ENCODE measurements around the gene KLF13.

The KLF13 gene

DNA sequence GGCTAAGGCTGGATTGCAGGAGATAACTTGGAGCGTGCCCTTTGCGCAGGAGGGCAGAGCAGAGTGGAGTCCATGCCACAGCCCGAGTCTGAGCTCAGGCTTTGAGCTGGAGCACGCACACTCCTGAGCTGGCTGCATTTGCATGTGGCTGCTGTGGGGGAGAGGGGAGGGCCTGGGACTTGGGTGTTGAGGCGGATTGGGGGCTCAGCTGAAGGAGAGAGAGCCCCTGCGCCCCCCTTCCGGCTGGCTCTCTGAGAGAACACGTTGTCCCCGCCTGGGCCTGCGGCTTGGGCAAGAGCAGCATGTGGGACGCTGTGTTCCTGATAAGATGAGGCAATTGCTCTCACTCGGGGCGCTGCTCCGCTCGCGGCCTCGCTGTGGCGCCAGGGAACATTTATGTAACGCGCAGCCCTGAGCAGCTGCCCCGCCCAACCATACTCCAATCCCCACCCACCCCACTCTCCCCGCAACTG lies 39.1 kb downstream of the KLF13 start:
- DNase-seq, result peak; percentile 75

DNA sequence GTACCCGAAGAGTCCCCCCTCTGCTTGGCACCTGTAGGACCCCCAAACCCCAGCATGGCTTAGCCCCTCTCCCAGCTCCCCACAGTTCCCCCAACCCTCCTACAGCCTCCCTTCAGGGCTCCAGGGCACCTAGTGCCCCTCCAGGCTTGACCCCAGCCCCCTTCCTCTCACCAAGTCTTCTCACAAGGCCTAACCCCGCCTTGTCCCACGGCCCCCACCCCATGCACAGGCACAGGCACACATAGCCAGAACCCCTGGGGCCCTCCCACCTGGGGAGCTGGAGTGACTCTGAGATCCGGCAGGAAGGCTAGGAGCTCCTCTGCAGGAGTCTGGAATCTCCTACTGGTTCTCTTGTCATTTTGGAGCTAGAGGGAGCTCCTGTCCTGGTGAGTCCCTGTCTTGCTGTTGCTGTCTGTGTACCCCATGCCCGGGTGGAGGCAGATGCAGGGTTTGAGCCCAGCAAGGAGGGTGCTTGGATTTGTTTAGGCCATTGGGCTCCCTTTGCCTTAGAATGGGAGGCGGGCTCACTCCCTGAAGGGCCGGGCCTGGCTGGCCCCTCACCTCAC lies 39.6 kb downstream of the KLF13 start:
- DNase-seq, result no peak

DNA sequence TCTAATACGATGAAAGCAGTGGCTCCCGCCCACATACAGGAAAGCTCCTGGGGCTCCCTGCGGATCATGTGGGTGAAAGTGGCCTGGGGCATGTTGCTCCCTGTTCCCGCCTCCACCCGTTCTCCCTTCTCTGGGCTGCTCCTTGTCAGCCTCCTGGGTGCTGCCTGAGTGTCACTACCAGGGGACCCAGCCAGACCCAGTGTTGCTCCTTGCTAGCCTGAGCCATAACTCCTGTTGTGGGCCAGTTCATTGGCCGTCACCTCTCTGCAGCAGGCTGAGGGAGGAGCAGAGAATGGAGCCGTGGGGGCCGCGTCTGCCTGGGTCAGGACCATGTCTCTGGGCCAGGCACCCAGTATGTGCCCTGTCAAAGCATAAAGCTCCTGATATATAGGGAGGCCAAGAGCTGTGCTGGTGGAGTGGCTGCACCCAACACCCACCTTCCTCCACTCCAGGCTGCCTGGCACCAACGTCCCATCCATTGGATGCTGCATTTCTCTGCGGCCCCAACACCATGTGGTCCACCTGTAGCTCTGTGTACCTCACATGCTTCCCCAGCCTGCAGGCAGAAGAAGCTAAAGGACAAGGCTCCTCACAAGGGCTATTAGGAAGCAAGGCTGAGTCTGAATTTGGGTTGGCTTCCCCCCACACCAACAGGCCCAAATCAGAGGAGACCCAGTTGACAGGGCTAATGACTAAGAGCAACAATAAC lies 40.5 kb downstream of the KLF13 start:
- DNase-seq, result no peak

DNA sequence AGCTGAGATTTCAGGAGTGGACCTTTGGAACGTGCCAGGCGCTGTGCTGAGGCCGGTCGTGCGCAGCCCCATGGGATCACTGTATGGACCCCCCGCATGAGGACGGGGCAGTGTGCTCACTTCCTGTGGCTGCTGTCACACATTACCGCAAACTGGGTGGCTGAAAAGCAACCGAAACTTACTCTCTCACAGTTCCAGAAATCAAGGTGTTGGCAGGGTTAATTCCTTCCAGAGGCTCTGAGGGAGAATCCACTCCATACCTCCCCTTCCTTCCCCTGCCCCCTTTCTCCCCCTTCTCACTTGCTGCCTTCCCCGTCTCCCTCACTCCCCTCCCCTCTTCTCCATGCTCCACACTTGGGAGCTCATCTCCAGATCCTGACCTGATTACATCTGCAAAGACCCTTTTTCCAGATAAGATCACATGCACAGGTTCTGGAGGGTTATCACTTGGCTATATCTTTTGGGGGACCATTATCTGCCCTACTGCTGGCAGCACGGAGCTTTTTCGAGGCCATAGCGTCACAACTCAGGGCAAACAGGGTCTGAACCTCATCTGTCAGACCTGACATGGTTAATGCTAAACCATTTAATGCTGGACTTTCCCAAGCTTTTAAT lies 41.2 kb downstream of the KLF13 start:
- DNase-seq, result no peak

DNA sequence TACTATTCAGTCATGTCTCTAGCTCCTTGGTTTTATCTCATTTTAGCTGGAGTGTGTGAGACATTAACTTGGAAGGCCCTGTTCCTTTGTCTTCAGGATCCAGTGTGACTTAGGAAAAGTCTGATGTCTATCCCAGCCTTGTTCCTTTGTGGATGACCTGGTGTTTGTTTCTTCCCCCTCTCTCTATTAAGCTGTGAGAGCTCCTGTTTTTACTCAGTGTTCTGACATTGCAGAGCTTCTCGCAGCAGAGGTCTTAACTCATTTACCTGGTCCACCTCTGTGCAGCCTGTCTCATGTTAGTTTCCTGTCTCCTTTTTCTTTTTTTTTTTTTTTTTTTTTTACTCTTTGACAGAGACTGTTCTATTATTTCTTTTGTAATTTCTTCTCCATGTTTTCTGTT lies 43.1 kb downstream of the KLF13 start:
- no peak for DNase-seq

DNA sequence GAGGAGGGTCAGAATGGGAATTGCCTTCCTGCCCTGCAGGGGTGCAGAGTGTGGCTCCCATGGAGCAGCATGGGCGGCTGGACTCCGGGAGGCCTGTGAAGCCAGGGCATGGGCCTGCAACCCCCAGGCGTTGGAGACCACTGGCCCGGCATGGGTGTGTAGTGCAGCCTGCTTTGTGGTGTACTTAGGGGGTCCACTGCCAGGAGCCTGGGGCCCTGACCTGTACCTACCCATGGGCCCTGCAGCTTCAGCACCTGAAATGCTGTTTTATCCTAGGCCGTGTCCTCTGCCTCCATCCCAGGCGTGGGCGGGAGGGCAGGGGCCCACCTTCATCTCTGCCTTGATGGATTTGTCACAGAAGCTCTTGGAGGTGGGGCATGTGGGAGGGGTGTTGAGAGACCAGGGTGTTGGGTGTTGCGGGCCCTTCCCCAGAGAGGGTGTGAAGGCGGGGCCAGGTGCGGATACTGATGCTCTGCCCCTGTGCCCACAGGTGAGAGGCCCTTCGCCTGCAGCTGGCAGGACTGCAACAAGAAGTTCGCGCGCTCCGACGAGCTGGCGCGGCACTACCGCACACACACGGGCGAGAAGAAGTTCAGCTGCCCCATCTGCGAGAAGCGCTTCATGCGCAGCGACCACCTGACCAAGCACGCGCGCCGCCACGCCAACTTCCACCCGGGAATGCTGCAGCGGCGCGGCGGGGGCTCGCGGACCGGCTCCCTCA lies 45.0 kb downstream of the KLF13 start:
- DNase-seq, result no peak

DNA sequence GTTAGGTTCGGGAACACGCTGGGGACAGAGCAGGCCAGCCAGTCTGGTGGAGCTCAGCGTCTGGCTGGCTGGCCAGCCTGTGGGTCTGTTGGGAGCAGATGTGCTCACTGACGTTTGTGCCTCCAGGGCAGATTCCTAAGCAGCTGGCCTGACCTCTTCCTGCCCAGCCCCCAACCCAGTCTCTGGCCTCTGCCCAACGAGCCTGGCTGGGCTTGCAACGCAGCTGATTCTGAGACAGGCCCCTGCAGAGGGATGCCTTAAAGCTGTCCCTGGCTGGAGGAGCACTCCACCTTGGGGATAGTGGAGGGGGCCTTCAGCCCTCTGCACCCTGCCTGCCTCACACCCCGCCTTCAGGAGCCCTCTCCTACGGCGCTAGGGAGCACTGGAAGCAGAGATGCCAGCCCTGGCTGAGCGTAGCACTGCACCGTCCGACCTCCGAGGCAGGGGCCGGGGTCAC lies 46.0 kb downstream of the KLF13 start:
- no peak for DNase-seq

DNA sequence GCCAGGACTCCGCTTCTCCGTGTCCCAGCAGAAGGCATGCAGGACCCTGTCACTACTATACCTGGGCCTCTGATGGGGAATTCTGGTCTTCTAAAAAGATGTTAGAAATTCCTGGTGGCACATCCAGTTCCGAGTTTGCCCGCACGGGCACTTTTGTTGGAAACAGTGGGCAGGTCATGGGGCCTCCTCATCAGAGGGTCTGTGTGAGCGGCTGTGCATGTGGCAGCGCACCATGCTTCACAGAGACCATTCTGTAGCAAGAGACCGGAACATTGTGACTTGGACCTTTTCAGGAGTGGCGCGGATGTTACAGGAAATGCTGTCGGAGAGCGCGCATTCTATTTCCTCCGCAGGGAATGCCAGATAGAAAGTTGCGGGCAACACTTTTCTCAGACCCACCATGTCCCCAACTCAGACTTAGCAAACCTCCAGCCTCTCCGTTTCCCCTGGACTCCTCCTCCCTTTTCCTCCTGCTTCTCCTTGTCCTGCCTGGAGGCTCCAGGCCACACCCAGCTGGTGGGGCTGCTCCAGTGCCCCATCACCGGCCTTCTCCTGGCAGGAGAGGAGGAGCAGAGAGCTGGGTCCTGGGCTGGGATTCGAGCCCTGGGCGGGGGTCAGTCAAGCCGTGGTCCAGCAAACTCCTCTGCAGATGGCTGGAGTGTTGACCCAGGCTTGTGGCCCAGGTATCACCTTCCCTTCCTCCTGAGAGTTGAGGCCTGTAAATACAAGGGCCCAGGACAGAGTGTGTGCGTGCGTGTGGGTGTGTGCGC lies 46.6 kb downstream of the KLF13 start:
- no peak for DNase-seq

DNA sequence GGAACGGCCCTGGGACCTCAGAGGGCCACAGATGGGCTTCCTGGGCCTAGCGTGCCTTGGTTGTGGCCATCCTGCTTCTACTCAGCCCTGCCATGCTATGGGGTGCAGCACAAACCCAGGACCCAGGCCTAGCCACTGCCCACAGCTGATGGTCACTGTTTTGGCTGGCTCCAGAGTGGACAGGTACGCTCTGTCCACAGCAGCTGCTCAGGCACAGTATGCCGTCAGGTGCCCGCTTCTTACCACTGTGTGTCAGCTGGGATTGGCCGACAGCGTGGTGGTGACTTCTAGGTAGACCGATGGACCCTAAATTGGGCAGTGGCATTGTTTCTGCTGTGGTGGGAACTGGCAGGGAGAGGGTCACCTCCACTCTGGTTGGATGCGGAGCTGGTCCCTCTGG lies 47.3 kb downstream of the KLF13 start:
- no peak for DNase-seq

DNA sequence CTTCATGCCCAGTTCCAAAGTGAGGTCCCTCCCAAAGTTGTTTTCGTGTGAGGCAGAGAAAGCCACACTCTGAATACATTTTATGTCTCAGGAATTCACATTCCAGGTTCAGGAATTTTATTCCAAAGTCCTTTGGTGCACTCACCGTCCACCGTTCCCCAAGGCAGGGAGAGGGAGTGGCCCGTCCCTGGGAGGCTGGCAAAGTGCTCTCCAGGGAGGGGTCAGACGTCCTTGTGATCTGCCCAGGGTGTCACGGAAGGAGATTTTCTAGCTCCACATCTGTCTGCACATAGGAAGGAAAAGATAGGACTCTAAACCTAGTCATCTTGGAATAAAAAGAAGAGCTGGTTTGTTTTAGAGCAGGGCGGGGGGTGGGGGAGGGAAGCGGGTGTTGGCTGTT lies 47.9 kb downstream of the KLF13 start:
- no peak for DNase-seq

DNA sequence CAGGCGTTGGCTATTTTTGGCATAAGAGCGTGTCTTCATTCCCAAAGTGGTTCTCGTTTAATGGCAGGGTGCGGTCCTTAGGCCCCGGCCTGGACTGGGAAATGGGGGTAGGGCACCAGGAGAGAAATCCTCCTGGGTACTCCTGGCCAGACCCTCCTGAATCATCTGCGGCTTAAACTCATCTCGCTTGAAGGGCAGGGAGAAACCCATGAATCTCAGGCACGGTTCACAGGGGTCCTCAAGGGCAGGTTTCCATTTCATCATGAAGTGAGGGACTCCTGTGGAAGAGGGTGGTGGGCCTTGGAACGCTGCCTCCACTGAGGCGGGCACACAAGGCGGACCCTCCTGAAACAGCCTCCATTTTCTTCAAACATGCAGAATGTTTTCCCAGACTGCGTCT lies 48.4 kb downstream of the KLF13 start:
- DNase-seq, result no peak

DNA sequence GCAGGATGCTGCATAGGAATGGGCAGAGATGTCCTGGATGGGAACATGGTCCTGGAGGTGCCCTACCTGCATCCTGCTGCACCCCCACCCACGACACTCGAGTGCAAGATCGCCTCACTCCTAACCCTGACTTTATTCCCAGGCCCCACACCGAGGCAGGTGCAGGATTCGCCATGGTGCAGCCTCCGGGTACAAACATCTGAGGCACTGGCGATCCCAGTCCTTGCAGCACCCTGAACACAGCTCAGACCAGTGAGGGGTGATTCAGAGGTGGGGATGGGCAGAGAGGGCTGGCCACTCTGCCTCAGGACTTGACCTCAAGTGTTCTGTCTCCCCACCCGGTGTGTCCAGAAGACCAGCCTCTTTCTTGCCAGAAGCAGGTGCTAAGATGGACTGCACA lies 49.1 kb downstream of the KLF13 start:
- DNase-seq, result no peak

DNA sequence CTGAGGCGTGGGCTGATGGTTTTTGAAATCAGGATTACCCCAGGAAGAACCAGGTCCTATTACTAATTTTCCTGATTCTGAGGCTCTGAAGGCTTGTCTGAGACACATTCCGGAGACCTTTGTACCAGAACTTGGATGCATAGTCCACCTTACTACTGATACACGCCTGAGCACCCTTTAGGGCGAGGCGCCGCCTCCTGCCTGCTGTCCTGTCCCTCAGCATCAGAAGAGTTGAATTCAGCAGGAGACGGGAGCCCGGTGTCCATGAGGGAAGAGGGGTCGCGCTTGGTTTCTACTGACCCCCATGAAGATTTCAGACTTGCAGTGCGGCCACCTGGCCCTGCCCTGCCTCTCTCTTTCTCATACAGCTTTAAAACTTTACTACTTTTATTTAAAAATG lies 49.9 kb downstream of the KLF13 start:
- no peak for DNase-seq

DNA sequence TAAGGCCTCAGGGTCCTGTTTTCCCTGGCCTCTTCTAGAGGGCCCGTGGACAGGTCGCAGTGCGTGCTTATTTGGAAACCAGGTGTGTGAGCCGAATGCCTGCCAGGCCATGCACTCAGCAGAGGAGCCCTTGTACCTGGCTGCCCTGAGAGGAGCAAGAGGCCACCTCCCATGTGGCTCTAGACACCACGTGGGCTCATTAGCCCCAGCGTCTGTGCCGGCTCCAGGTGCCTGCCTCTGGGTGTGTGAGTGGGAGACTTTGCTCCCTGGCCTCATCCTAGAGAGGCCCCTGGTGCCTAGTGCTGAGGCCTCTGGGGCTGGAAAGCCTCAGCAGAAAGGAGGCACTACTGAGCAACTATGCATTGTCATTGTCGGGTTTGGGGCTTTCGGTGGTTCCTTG lies 50.4 kb downstream of the KLF13 start:
- DNase-seq, result no peak

DNA sequence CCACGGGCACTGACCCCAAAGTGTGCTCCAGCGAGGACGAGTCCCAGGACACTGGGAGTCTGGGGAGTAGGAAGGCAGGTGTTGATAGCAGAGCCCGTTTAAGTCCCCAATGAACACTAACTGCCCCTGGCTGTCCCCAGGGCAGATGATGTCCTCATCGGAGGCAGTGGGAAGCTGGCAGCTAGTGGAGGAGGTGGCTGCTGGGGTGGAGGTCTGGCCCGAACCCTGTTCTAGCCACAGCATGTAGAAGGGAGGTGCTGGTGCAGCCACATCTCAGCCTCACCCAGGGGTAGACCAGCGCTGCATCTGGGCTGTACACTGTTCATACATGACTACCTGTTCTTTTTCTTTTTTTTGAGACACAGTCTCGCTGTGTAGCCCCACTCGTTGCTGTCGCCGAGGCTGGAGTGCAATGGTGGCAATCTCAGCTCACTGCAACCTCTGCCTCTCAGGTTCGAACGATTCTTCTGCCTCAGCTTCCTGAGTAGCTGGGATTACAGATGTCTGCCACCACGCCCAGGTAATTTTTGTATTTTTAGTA lies 51.8 kb downstream of the KLF13 start:
- DNase-seq, result no peak

DNA sequence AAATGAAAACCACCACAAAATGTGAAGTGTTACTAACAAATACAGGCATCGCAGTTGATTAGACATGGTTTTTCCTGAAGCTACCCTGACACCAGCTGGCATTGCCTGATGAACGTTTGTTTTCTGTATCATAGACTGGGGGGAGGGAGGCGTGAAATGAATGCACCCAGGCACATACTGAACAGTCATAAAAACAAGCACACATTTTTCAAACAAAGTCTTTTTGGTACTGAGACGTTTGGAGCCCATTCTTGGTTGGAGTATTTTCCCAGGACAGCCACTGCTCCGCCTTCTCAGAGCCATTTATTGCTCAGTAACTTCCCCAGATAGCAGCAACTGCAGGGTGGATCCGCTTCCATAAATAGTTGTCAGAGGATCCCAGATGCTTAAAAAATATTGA lies 52.4 kb downstream of the KLF13 start:
- DNase-seq, result no peak

DNA sequence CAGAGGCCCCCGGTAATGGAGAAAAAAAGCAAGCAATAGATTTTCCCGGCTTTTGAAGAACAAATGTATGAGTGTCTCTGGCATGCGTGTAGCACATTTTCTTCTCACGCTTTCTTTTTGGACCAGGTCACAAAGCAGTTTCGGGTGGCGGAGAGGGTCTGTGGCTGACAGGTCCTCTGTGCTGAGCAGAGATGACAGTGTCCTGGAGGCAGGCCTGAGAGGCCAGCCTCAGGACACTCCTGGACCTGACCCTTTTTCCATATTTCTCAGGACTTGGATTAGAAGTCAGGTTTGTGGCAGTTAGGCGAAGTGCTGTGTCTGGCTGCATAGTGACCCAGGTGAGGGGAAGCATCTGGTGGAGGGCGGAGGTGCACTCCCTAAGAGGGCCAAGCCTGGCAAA lies 52.9 kb downstream of the KLF13 start:
- no peak for DNase-seq

DNA sequence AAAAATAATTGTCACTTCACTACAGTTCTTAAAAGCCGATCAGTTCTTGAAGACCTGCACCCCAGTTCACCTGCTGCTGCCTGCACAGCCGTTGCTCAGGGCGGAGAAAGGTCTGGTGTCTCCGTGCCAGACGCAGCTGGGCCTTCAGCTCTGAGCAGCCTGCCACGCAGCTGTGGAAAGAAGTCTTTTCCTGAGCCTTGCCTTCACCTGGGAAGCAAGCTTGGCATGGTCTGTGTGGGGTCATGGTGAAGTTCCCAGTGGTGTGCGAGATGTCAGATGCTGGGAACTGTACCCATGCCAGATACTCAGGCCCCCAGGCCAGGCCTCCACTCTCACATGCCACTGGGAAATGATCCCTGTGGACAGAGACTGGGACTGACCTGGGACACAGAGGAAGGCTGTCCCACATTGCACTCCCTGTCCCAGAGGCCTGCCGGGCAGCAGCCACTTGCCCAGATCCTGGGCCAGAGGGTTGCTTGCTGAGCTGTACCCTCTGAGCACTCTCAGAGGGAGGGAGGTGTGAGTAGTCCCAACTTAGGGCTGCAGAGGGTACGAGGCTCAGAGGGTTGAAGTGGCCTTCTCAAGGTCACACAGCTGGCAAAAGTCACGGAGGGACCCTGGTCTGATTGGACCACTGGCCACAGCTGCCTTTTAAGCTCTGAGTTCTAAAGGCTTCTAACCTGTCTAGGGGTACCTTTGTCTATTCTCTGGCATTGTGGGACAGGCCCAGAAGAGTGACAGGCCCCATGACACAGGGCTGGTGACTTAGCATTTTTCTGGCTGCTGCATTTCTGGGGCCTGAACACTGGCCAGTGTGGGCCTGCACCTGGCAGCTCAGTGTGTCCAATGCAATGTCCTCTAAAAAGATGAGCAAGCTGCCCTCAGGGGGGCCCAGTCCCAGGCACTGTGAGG lies 55.4 kb downstream of the KLF13 start:
- DNase-seq, result no peak

DNA sequence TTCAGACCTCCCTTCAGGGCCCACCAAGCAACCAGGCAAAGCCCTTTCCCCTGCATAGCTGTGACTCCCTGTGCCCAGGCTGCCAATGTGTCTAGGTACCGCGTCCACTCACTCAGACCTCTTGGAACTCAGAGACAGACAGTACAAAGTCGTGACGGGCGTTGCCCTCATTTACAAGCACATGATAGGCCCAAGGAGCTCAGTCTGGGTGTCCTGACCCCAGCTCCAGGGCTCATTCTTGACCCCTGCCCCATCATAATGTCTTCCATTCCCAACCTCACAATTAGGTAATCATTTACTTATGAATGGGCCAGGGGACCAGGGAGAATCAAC lies 56.0 kb downstream of the KLF13 start:
- DNase-seq, result no peak

DNA sequence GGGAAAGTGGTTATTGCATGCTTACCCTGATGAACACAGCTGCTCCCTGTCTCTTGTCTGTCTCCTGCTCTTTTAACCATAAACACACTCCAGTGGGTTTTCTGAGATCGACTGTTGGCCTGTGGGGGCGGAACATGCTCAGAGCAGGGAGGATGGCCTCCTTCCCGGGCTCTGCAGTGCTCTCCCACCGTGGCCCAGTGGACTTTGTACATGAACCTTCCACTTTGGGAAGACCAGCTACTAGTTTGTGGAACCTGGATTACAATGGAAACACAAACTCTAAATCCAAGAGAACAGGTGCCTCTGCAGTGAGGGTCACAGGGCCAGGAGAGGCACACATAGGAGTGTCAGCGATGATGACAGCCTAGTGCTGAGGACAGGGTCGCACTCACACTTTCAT lies 56.5 kb downstream of the KLF13 start:
- no peak for DNase-seq

DNA sequence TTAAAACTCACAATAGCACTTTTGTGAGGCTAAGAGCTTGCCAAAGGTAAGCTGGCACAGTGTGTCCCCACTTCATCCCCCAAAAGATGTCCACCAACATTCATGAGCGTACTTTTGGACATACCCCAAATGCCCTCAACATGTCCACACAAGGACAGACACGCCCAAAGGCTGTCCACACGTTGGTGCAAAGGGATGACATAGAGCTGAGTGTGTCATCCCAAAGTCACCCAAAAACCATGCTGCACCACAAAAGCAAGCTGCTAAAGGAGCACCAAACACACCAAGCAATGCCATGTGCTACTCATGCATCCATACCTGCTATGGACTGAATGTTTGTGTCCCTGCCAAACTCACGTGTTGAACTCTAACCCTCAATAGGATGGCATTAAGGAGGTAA lies 57.9 kb downstream of the KLF13 start:
- no peak for DNase-seq

DNA sequence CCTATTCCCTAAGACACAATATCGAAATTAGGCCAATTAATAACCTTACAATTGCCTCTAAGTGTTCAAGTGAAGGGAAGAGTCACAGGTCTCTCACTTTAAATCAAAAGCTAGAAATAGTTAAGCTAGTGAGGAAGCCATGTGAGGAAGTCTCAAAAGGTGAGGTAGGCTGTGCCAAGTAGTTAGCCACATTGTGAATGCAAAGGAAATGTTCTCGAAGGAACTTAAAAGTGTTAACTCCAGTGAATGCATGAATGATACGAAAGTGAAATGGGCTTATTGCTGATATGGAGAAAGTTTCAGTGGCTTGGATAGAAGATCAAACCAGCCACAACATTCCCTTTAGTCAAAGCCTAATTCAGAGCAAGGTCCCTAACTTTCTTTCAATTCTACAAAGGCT lies 59.1 kb downstream of the KLF13 start:
- DNase-seq, result no peak
